Calu3 (cell line): ENCODE data around the gene PCGF3. TPM values are rescaled to one million over a fixed set of nuclear protein-coding genes. Genes with fewer than 3 reads are reported as not detected.
A peak's percentile ranks its signal among the peaks of the same experiment; 100 is the strongest.

Source experiments
- BruUV-seq: library from RNA; stranded (reverse); fragments of 400-500 nt; replicated peaks from 2 replicates; lab custom pipeline; 2021; lab: Mats Ljungman, UMichigan
- CTCF ChIA-PET: fragments of 300-600 bp; sonication (Branson Sonifier 250); formaldehyde crosslinking; loops from one replicate; lab custom pipeline; 2022; ENCODE audit warnings: antibody characterized with exemption; lab: Charles Lee
- DNase-seq: peaks from one replicate; pipeline ENCODE4 v3.0.0; 2022
- H3K27ac Mint-ChIP-seq: one replicate; pipeline ENCODE4 v1.8.0; 2022; ENCODE audit warnings: mixed read lengths; ENCODE audit not compliant: unreplicated experiment
- H3K27me3 Mint-ChIP-seq: one replicate; pipeline ENCODE4 v1.8.0; 2022; ENCODE audit warnings: mixed read lengths; ENCODE audit not compliant: unreplicated experiment
- H3K36me3 Mint-ChIP-seq: one replicate; pipeline ENCODE4 v1.8.0; 2022; ENCODE audit warnings: mild to moderate bottlenecking, moderate library complexity, mixed read lengths; ENCODE audit not compliant: insufficient read depth, unreplicated experiment
- H3K4me1 Mint-ChIP-seq: one replicate; pipeline ENCODE4 v1.8.0; 2022; ENCODE audit warnings: mild to moderate bottlenecking, low read depth, mixed read lengths; ENCODE audit not compliant: unreplicated experiment
- H3K4me3 Mint-ChIP-seq: one replicate; pipeline ENCODE4 v1.8.0; 2022; ENCODE audit warnings: mild to moderate bottlenecking, low read depth, moderate library complexity, mixed read lengths; ENCODE audit not compliant: unreplicated experiment
- H3K9me3 Mint-ChIP-seq: one replicate; pipeline ENCODE4 v1.8.0; 2022; ENCODE audit warnings: low read depth, mixed read lengths; ENCODE audit not compliant: unreplicated experiment
- intact Hi-C: fragments of 100-400 bp; cut with micrococcal nuclease; formaldehyde crosslinking; loops from one replicate; pipeline ENCODE4 v1.10.0; 2022; ENCODE audit not compliant: unreplicated experiment
- total RNA-seq: library from RNA; stranded (reverse); gene quantifications from 2 replicates; pipeline ENCODE4 v1.2.3, GENCODE V29; 2022
- TF ChIP-seq, protein P1 (sequence below): fragments of 200-600 bp; IDR thresholded peaks from one replicate; pipeline ENCODE4 v1.8.0; 2022; ENCODE audit warnings: antibody characterized with exemption; ENCODE audit not compliant: unreplicated experiment

PCGF3 gene
- total RNA-seq, 1 experiment from 2014 or later: 30.0 TPM

DNA sequence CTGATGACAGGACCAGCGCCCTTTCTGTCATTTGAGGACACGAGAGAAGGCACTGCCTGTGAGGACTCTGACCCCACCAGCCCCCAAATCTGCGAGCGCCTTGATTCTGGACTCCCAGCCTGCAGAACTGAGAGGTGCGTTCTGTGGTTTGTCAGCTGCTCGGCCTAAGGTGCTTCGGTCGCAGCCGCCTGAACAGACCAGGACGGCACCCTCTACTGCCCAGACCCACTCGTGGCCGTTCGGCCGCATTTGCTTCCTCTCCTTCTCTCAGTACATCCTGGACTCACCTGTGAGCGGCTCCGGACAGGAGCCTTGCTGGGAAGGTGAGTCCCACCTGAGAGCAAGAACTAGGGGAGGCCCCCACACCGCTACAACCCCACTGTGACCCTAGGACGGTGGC is 8.5 kb downstream of the PCGF3 start:
- no peaks in the 10 kb centered on the region for H3K4me1 Mint-ChIP-seq

DNA sequence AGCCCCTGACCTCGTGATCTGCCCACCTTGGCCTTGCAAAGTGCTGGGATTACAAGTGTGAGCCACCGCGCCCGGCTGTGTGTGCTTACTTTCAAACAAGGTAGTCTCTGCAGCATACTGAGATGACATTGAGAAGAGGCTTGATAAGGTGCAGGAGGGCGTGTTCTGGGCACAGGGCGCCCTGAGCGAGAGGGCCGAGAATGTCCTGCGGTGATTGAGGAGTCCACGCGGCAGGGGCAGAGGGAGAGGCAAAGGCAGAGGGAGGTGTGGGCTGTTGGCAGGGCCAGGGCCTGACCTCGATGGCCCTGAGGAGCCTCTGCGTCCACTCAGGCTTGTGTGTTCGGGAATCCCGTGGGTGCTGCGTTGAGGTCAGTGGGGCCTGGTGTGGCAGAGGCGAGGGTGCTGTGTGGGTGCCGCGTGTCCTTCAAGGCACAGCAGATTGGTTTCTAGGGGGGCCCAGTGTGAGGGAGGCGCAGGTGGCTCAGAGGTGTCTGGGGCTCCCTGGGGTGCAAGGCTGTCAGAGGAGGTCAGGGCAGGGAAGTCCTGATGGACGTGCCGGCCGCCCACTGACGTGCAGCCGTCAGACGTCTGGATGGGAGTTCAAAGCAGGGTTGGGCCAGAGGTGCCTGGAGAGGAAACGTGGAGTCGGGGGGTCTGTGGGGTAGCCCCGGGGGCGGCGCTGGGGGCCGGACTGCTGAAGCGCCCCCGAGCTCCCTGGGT is 12.1 kb downstream of the PCGF3 start:
- H3K36me3 Mint-ChIP-seq: peaks cover 29% of the 10 kb centered on the region
- intact Hi-C loops: no loop called here
- DNase-seq: no peak
- no peak overlapping the region for H3K4me3 Mint-ChIP-seq
- H3K27ac Mint-ChIP-seq: no peak overlapping the region
- CTCF ChIA-PET: no interaction called here
- no TSS peak for BruUV-seq
- H3K4me1 Mint-ChIP-seq: no peaks in the 10 kb centered on the region
- no peaks in the 10 kb centered on the region for H3K27me3 Mint-ChIP-seq
- H3K9me3 Mint-ChIP-seq: peaks cover 2% of the 10 kb centered on the region
- TF ChIP-seq, protein P1, sequence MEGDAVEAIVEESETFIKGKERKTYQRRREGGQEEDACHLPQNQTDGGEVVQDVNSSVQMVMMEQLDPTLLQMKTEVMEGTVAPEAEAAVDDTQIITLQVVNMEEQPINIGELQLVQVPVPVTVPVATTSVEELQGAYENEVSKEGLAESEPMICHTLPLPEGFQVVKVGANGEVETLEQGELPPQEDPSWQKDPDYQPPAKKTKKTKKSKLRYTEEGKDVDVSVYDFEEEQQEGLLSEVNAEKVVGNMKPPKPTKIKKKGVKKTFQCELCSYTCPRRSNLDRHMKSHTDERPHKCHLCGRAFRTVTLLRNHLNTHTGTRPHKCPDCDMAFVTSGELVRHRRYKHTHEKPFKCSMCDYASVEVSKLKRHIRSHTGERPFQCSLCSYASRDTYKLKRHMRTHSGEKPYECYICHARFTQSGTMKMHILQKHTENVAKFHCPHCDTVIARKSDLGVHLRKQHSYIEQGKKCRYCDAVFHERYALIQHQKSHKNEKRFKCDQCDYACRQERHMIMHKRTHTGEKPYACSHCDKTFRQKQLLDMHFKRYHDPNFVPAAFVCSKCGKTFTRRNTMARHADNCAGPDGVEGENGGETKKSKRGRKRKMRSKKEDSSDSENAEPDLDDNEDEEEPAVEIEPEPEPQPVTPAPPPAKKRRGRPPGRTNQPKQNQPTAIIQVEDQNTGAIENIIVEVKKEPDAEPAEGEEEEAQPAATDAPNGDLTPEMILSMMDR: no peak

More for the DNA sequence above, 8.5 kb downstream of the PCGF3 start:
- Mint-ChIP-seq H3K9me3 (no peaks in the 10 kb centered on the region), H3K36me3 (peaks cover 16% of the 10 kb centered on the region), H3K27ac (no peak overlapping the region), H3K27me3 (no peaks in the 10 kb centered on the region), H3K4me3 (no peak overlapping the region)
- intact Hi-C loops: no loop called here
- DNase-seq: no peak
- no TSS peak for BruUV-seq
- CTCF ChIA-PET: no interaction called here
- TF ChIP-seq, protein P1: no peak

DNA sequence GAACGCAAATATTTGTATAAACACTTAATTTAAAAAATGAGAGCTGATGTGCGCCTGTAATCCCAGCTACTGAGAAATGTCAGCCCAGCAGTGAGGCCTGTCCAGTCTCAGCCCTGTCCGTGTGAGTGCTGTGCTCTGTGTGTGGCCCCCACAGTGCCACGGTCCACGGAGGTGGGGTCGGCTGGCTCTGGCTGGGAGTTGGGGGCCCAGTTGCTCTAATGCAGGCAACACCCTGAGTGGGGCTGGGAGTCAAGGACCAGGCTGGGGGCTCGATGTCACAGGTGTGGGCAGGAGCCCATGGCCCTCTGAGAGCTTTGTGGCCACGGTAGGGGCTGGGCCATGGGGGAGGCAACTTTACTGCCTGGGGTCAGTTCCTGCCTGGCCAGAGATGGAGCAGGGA is 12.8 kb downstream of the PCGF3 start:
- no peak overlapping the region for H3K27ac Mint-ChIP-seq
- intact Hi-C loops: no loop called here
- TF ChIP-seq, protein P1: no peak
- no peaks in the 10 kb centered on the region for H3K27me3 Mint-ChIP-seq
- no peak overlapping the region for H3K4me3 Mint-ChIP-seq
- CTCF ChIA-PET: no interaction called here
- H3K4me1 Mint-ChIP-seq: no peaks in the 10 kb centered on the region
- BruUV-seq: no TSS peak
- peaks cover 34% of the 10 kb centered on the region for H3K36me3 Mint-ChIP-seq
- no peak for DNase-seq
- H3K9me3 Mint-ChIP-seq: peaks cover 2% of the 10 kb centered on the region

DNA sequence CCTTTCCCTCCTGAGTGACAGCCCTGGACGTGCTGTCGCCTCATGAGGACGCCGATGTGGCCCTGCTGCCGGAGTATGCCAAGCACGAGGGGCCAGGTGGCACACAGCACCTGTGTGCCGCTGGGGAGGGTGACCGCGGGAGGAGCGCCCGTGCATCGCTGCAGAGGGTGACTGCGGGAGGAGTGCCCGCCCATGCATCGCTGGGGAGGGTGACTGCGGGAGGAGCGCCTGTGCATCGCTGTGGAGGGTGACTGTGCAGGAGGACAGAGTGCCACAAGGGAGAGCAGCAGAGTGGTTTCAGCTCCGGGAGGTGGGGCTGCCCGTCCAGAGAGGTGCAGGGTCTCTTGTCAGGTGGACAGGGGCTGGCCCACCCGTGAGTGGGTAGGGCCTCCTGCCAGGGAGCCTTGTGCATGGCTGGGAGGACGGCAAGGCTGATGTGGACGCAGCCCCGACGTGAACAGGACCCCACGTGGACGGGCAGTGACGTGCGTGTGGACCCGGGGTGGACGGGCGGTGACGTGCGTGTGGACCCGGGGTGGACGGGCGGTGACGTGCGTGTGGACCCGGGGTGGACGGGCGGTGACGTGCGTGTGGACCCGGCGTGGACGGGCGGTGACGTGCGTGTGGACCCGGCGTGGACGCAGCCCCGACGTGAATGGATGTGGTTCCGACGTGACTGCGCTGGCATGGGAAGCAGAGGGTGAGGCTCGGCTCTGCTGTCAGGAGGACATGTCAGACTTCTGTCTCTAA is 14.7 kb downstream of the PCGF3 start:
- Mint-ChIP-seq H3K4me1 (no peaks in the 10 kb centered on the region), H3K27ac (no peak overlapping the region), H3K27me3 (no peaks in the 10 kb centered on the region), H3K4me3 (peak overlapping the region; percentile 40), H3K36me3 (peaks cover 37% of the 10 kb centered on the region), H3K9me3 (peaks cover 2% of the 10 kb centered on the region)
- no peak for DNase-seq
- intact Hi-C loops: no loop called here
- CTCF ChIA-PET: no interaction called here
- TF ChIP-seq, protein P1: no peak
- BruUV-seq: no TSS peak
